ENCODE measurements around the gene DIAPH2.

DNA sequence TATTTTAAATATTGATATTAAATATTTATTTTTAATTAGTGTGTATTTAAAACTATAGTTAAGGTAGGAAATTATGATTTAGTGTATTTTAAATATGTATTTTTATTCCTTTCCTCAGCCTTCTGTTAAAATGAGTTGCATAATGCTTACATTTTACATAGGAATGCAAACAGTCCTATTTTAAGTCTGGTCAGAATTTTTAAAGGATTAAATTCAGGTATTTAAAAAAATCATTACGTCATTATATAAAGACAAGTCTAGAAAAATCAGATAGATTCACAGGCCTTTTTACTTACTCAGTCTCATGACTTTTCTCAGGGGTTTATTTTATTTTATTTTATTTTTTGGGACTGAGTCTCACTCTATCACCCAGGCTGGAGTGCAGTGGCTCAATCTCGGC, 148.7 kb downstream of the DIAPH2 start:
- TF ChIP-seq, protein P1, sequence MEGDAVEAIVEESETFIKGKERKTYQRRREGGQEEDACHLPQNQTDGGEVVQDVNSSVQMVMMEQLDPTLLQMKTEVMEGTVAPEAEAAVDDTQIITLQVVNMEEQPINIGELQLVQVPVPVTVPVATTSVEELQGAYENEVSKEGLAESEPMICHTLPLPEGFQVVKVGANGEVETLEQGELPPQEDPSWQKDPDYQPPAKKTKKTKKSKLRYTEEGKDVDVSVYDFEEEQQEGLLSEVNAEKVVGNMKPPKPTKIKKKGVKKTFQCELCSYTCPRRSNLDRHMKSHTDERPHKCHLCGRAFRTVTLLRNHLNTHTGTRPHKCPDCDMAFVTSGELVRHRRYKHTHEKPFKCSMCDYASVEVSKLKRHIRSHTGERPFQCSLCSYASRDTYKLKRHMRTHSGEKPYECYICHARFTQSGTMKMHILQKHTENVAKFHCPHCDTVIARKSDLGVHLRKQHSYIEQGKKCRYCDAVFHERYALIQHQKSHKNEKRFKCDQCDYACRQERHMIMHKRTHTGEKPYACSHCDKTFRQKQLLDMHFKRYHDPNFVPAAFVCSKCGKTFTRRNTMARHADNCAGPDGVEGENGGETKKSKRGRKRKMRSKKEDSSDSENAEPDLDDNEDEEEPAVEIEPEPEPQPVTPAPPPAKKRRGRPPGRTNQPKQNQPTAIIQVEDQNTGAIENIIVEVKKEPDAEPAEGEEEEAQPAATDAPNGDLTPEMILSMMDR (IDR thresholded peaks at IDR 0.05): no peak
- no peak for TF ChIP-seq POLR2A (IDR thresholded peaks at IDR 0.05)

All from esophagus squamous epithelium (tissue), 4 donors.